CD4-positive, alpha-beta T cell (primary cell): ENCODE measurements around the gene TNIK. TPM values are rescaled to one million over a fixed set of nuclear protein-coding genes. Genes with fewer than 3 reads are reported as not detected.

Experiments
- ATAC-seq: fragments of 200-7000 bp; cut with Tn5 transposase; one replicate; pipeline ENCODE4 v1.10.0; 2022; ENCODE audit warnings: mild to moderate bottlenecking; ENCODE audit not compliant: poor library complexity
- CTCF ChIA-PET: fragments of 350-600 bp; sonication (Branson Sonifier 250); formaldehyde crosslinking; loops from one replicate; lab custom pipeline; 2021; ENCODE audit warnings: antibody characterized with exemption, inconsistent platforms; lab: Charles Lee
- POLR2A ChIA-PET: fragments of 350-600 bp; sonication (Branson Sonifier 250); formaldehyde crosslinking; loops from one replicate; lab custom pipeline; 2021; ENCODE audit warnings: antibody characterized with exemption, inconsistent platforms; lab: Charles Lee
- DNase-seq, 14 experiments: peaks; one replicate each; pipeline ENCODE4 v3.0.0-alpha.2; 2013 to 2020; ENCODE audit warnings: mixed read lengths in 2 of 14
- H3K27ac ChIP-seq, 2 donors: one replicate each; pipeline versions ENCODE4 v1.5.1 to v1.7.0; 2013; ENCODE audit warnings: low read length in 2 of 2, low read depth in 1 of 2, mild to moderate bottlenecking in 1 of 2
- H3K27me3 ChIP-seq, 2 experiments: 1 replicate in 1 of 2; 2 replicates in 1 of 2; pipeline versions ENCODE4 v1.6.1 to v1.7.0; 2013; ENCODE audit warnings: low read length in 2 of 2, control low read depth in 1 of 2, mild to moderate bottlenecking in 1 of 2, moderate library complexity in 1 of 2; ENCODE audit not compliant: insufficient read depth in 2 of 2, control insufficient read depth in 1 of 2
- H3K36me3 ChIP-seq: one replicate; pipeline ENCODE4 v1.6.1; 2013; ENCODE audit warnings: low read length, control low read depth; ENCODE audit not compliant: insufficient read depth
- H3K4me1 ChIP-seq: one replicate; pipeline ENCODE4 v1.6.1; 2013; ENCODE audit warnings: low read length, control low read depth; ENCODE audit not compliant: insufficient read depth
- H3K4me3 ChIP-seq: one replicate; pipeline ENCODE4 v1.5.1; 2013; ENCODE audit warnings: mild to moderate bottlenecking, low read length, moderate library complexity
- H3K9me3 ChIP-seq, 2 experiments: 1 replicate in 1 of 2; 2 replicates in 1 of 2; pipeline versions ENCODE4 v1.6.1 to v1.7.0; 2013; ENCODE audit warnings: low read length in 2 of 2, mild to moderate bottlenecking in 2 of 2, control low read depth in 1 of 2, moderate library complexity in 1 of 2; ENCODE audit not compliant: control insufficient read depth in 1 of 2, insufficient read depth in 1 of 2
- H3K27ac Mint-ChIP-seq: one replicate; pipeline ENCODE4 v1.8.0; 2020; ENCODE audit warnings: mixed read lengths
- H3K27me3 Mint-ChIP-seq: one replicate; pipeline ENCODE4 v1.8.0; 2021; ENCODE audit warnings: mixed read lengths
- H3K36me3 Mint-ChIP-seq: one replicate; pipeline ENCODE4 v1.8.0; 2021; ENCODE audit warnings: low read depth, mixed read lengths
- H3K4me1 Mint-ChIP-seq: one replicate; pipeline ENCODE4 v1.8.0; 2021; ENCODE audit warnings: low read depth, mixed read lengths
- H3K4me3 Mint-ChIP-seq: one replicate; pipeline ENCODE4 v1.8.0; 2020; ENCODE audit warnings: mild to moderate bottlenecking, mixed read lengths
- H3K9me3 Mint-ChIP-seq: one replicate; pipeline ENCODE4 v1.8.0; 2020; ENCODE audit warnings: mixed read lengths
- intact Hi-C, 2 experiments: fragments of 100-400 bp; cut with DNase I in 1 of 2; cut with micrococcal nuclease in 1 of 2; formaldehyde crosslinking; loops; one replicate each; pipeline versions ENCODE4 v1.15.1 to v1.9.0; 2023 to 2025; cut with DNase I, micrococcal nuclease
- total RNA-seq, 174 experiments: library from RNA in 2 of 174; stranded (reverse) in 2 of 174; gene quantifications; one replicate each; pipeline ENCODE4 v1.2.3 and lab custom pipeline; 2021 to 2026
- TF ChIP-seq, protein P1 (sequence below): fragments of 200-600 bp; IDR thresholded peaks from one replicate; pipeline ENCODE4 v1.8.0; 2022; ENCODE audit warnings: antibody characterized with exemption, mild to moderate bottlenecking

TNIK gene
- total RNA-seq, 2 experiments from 2014 or later = 71.0 to 78.3 TPM

DNA sequence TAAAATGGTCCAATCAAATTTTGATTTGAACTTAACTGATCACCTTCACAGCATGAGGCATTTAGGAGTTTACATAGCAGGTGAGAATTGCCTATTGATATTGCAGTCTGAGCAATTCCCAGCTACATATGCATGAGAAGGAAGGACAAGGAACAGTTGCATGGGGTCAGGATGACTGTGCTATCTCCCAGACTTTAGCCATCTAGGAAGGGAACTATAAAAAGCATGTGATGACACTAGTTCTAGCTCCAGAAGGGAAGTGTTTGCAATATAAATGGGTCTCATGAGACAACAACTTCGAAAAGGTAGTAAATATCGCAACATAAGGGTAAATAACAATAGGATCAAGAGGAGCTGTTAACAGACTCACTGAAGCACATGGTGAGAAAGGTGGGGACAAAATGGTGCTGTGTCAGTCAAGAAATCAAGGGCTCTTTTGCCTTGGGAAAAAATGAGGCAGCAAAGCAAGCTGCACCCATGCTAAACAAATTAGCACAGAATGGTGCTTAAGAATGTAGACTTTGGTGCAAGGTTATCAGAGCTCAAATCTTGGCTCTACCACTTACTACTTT lies 343.3 kb downstream of the TNIK start:
- POLR2A ChIA-PET = no interaction called here
- ATAC-seq = no peak
- Histone ChIP-seq H3K27me3 (no peaks in the 10 kb centered on the region), H3K9me3 (peaks cover 0 to 9% of the 10 kb centered on the region in 2 experiments), H3K27ac (no peak overlapping the region), H3K4me1 (no peaks in the 10 kb centered on the region), H3K4me3 (no peak overlapping the region), H3K36me3 (peaks cover 44% of the 10 kb centered on the region)
- H3K4me3 Mint-ChIP-seq = no peak overlapping the region
- H3K9me3 Mint-ChIP-seq = peaks cover 3% of the 10 kb centered on the region
- no peak for DNase-seq
- H3K36me3 Mint-ChIP-seq = peaks cover 85% of the 10 kb centered on the region
- intact Hi-C loops = no loop called here
- H3K4me1 Mint-ChIP-seq = no peaks in the 10 kb centered on the region
- H3K27me3 Mint-ChIP-seq = no peaks in the 10 kb centered on the region
- CTCF ChIA-PET = no interaction called here
- H3K27ac Mint-ChIP-seq = no peak overlapping the region
- TF ChIP-seq, protein P1, sequence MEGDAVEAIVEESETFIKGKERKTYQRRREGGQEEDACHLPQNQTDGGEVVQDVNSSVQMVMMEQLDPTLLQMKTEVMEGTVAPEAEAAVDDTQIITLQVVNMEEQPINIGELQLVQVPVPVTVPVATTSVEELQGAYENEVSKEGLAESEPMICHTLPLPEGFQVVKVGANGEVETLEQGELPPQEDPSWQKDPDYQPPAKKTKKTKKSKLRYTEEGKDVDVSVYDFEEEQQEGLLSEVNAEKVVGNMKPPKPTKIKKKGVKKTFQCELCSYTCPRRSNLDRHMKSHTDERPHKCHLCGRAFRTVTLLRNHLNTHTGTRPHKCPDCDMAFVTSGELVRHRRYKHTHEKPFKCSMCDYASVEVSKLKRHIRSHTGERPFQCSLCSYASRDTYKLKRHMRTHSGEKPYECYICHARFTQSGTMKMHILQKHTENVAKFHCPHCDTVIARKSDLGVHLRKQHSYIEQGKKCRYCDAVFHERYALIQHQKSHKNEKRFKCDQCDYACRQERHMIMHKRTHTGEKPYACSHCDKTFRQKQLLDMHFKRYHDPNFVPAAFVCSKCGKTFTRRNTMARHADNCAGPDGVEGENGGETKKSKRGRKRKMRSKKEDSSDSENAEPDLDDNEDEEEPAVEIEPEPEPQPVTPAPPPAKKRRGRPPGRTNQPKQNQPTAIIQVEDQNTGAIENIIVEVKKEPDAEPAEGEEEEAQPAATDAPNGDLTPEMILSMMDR = no peak

GRCh38 chr3:171116365-171116764 lies 343.8 kb downstream of the TNIK start:
- ChIA-PET CTCF (no interaction called here), POLR2A (no interaction called here)
- peaks cover 3% of the 10 kb centered on the region for H3K9me3 Mint-ChIP-seq
- intact Hi-C loops = no loop called here
- Histone ChIP-seq H3K9me3 (peaks cover 0 to 9% of the 10 kb centered on the region in 2 experiments), H3K36me3 (peaks cover 39% of the 10 kb centered on the region), H3K4me3 (no peak overlapping the region), H3K27ac (no peak overlapping the region), H3K4me1 (no peaks in the 10 kb centered on the region), H3K27me3 (no peaks in the 10 kb centered on the region)
- no peaks in the 10 kb centered on the region for H3K4me1 Mint-ChIP-seq
- H3K4me3 Mint-ChIP-seq = no peak overlapping the region
- DNase-seq = no peak
- no peaks in the 10 kb centered on the region for H3K27me3 Mint-ChIP-seq
- H3K36me3 Mint-ChIP-seq = peaks cover 85% of the 10 kb centered on the region
- ATAC-seq = no peak
- TF ChIP-seq, protein P1 = no peak
- no peak overlapping the region for H3K27ac Mint-ChIP-seq

- ATAC-seq (no peak), DNase-seq (no peak)
- no peaks in the 10 kb centered on the region for H3K27me3 ChIP-seq
- CTCF ChIA-PET = no interaction called here
- H3K9me3 ChIP-seq = peaks cover 0 to 7% of the 10 kb centered on the region in 2 experiments
- H3K27ac Mint-ChIP-seq = no peak overlapping the region
- no peaks in the 10 kb centered on the region for H3K4me1 Mint-ChIP-seq
- peaks cover 85% of the 10 kb centered on the region for H3K36me3 Mint-ChIP-seq
- H3K9me3 Mint-ChIP-seq = peaks cover 3% of the 10 kb centered on the region
- H3K4me3 ChIP-seq = no peak overlapping the region
- no peak overlapping the region for H3K4me3 Mint-ChIP-seq
- H3K4me1 ChIP-seq = no peaks in the 10 kb centered on the region
- TF ChIP-seq, protein P1 = no peak
- no peak overlapping the region for H3K27ac ChIP-seq
- no peaks in the 10 kb centered on the region for H3K27me3 Mint-ChIP-seq
- POLR2A ChIA-PET = no interaction called here
- intact Hi-C loops = no loop called here
- H3K36me3 ChIP-seq = peaks cover 37% of the 10 kb centered on the region
These were observed 344.5 kb downstream of the TNIK start for GRCh38 chr3:171115667-171116066.
